ENCODE data around the gene NTM. TPM values are rescaled to one million over a fixed set of nuclear protein-coding genes. Genes with fewer than 3 reads are reported as not detected.
"Not testable (repeated sequence)": the region's sequence is repeated elsewhere in the genome, so short reads cannot be mapped to it uniquely, and the experiment has no call there.

Gene NTM
- total RNA-seq, 1 experiment from 2014 or later, result 0.73 TPM

DNA sequence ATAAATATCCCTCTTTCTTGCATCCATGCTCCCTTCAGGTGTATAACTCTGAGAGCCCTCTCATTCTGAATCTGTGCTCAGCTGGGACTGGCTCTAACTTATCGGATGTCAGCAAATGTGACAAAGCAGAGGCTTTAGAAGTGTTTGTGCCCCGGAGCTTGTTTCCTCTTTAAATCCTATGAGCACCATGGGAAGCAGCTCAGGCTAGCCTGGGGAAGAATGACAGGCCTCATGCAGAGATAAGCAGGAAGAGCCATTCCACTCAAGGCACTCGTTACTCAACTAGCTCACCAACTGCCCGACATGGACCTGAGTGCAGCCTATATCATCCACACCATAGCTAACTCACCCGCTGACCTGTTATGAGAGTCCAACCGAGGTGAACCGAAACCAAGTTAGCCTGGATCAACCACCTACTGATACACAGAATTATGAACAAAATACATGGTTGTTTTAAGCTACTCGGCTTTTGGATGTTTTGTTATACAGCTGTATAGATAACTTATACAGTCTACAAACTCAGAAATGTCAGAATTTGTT, 990.7 kb downstream of the NTM start:
- intact Hi-C loops (cut with micrococcal nuclease; ENCODE audit: unreplicated experiment), result no loop called here
- TF ChIP-seq, protein P1, sequence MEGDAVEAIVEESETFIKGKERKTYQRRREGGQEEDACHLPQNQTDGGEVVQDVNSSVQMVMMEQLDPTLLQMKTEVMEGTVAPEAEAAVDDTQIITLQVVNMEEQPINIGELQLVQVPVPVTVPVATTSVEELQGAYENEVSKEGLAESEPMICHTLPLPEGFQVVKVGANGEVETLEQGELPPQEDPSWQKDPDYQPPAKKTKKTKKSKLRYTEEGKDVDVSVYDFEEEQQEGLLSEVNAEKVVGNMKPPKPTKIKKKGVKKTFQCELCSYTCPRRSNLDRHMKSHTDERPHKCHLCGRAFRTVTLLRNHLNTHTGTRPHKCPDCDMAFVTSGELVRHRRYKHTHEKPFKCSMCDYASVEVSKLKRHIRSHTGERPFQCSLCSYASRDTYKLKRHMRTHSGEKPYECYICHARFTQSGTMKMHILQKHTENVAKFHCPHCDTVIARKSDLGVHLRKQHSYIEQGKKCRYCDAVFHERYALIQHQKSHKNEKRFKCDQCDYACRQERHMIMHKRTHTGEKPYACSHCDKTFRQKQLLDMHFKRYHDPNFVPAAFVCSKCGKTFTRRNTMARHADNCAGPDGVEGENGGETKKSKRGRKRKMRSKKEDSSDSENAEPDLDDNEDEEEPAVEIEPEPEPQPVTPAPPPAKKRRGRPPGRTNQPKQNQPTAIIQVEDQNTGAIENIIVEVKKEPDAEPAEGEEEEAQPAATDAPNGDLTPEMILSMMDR (IDR thresholded peaks at IDR 0.05; ENCODE audit: insufficient read depth in 1 of 2, low read depth in 1 of 2, low read length in 1 of 2, severe bottlenecking in 1 of 2, unreplicated experiment in 1 of 2), result no peak
- no peak overlapping the region for H3K4me3 ChIP-seq (ENCODE audit: low read depth, low read length)
- ChIA-PET POLR2A (no interaction called here), CTCF (no interaction called here)
- H3K27me3 ChIP-seq (replicated peaks; ENCODE audit: control insufficient read depth, insufficient read depth, low read length), result no peaks in the 10 kb centered on the region
- H3K27me3 Mint-ChIP-seq (ENCODE audit: insufficient read depth, unreplicated experiment), result peaks cover 14% of the 10 kb centered on the region
- H3K36me3 ChIP-seq (ENCODE audit: control insufficient read depth, insufficient read depth, low read length), result no peaks in the 10 kb centered on the region
- H3K36me3 Mint-ChIP-seq (ENCODE audit: insufficient read depth, unreplicated experiment), result no peaks in the 10 kb centered on the region
- no peaks in the 10 kb centered on the region for H3K4me1 ChIP-seq
- no peak for DNase-seq
- H3K4me1 Mint-ChIP-seq (ENCODE audit: low read depth, unreplicated experiment), result no peaks in the 10 kb centered on the region
- H3K27ac Mint-ChIP-seq (ENCODE audit: unreplicated experiment), result no peak overlapping the region
- peaks cover 5% of the 10 kb centered on the region; the same call in 1 of the 2 replicates for H3K9me3 ChIP-seq
- BruUV-seq (replicated peaks), result no TSS peak
- H3K9me3 Mint-ChIP-seq (ENCODE audit: unreplicated experiment), result peaks cover 7% of the 10 kb centered on the region
- H3K4me3 Mint-ChIP-seq (ENCODE audit: unreplicated experiment), result no peak overlapping the region

DNA sequence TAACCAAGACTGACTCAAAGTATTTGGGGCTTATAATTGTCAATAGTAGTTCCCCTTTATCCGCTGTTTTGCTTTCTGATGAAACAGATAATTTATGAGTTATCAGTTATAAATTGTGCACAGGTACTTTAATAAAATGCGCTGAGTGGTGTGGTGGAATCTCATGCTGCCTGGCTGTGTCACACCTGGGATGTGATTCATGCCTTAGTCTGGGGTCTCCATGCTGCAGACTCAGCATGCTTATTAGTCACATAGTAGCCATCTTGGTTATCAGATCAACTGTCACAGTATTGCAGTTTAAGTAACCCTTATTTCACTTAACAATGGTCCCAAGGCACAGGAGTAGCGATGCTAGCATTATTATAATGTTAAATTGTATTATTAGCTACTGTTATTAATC, 995.2 kb downstream of the NTM start:
- no peak overlapping the region for H3K27ac Mint-ChIP-seq (ENCODE audit: unreplicated experiment)
- intact Hi-C loops (cut with micrococcal nuclease; ENCODE audit: unreplicated experiment), result no loop called here
- Histone ChIP-seq H3K27me3 (replicated peaks; ENCODE audit: control insufficient read depth, insufficient read depth, low read length) (no peaks in the 10 kb centered on the region), H3K4me3 (ENCODE audit: low read depth, low read length) (no peak overlapping the region), H3K4me1 (no peaks in the 10 kb centered on the region), H3K9me3 (peaks cover 5% of the 10 kb centered on the region; the same call in 1 of the 2 replicates), H3K36me3 (ENCODE audit: control insufficient read depth, insufficient read depth, low read length) (no peaks in the 10 kb centered on the region)
- no TSS peak for BruUV-seq (replicated peaks)
- peaks cover 7% of the 10 kb centered on the region for H3K9me3 Mint-ChIP-seq (ENCODE audit: unreplicated experiment)
- no peak overlapping the region for H3K4me3 Mint-ChIP-seq (ENCODE audit: unreplicated experiment)
- peaks cover 6% of the 10 kb centered on the region for H3K27me3 Mint-ChIP-seq (ENCODE audit: insufficient read depth, unreplicated experiment)
- H3K36me3 Mint-ChIP-seq (ENCODE audit: insufficient read depth, unreplicated experiment), result no peaks in the 10 kb centered on the region
- ChIA-PET POLR2A (no interaction called here), CTCF (no interaction called here)
- TF ChIP-seq, protein P1 (IDR thresholded peaks at IDR 0.05; ENCODE audit: insufficient read depth in 1 of 2, low read depth in 1 of 2, low read length in 1 of 2, severe bottlenecking in 1 of 2, unreplicated experiment in 1 of 2), result no peak
- DNase-seq, result no peak
- H3K4me1 Mint-ChIP-seq (ENCODE audit: low read depth, unreplicated experiment), result no peaks in the 10 kb centered on the region

DNA sequence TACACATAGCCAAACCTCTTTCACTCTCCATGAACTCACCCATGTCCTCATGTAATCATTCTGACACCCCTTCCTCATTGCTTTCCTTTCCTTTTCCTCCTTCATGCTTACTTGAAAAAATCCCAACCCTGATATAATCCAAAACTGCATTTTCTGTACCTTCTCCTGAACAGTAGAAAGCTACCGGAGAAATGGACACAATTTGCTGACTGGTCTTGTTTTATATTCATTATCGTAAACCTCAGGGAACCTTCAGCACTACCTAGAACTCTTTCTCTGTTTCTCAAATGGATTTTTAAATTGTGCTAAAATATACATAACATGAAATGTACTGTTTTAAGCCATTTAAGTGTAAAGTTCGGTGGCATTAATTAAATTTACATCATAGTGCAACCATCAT, 996.9 kb downstream of the NTM start:
- Mint-ChIP-seq H3K4me3 (ENCODE audit: unreplicated experiment) (no peak overlapping the region), H3K27ac (ENCODE audit: unreplicated experiment) (no peak overlapping the region), H3K4me1 (ENCODE audit: low read depth, unreplicated experiment) (no peaks in the 10 kb centered on the region), H3K27me3 (ENCODE audit: insufficient read depth, unreplicated experiment) (peaks cover 9% of the 10 kb centered on the region), H3K9me3 (ENCODE audit: unreplicated experiment) (peaks cover 7% of the 10 kb centered on the region), H3K36me3 (ENCODE audit: insufficient read depth, unreplicated experiment) (no peaks in the 10 kb centered on the region)
- DNase-seq, result no peak
- no TSS peak for BruUV-seq (replicated peaks)
- ChIA-PET CTCF (no interaction called here), POLR2A (no interaction called here)
- no peak overlapping the region for H3K4me3 ChIP-seq (ENCODE audit: low read depth, low read length)
- TF ChIP-seq, protein P1 (IDR thresholded peaks at IDR 0.05; ENCODE audit: insufficient read depth in 1 of 2, low read depth in 1 of 2, low read length in 1 of 2, severe bottlenecking in 1 of 2, unreplicated experiment in 1 of 2), result no peak
- intact Hi-C loops (cut with micrococcal nuclease; ENCODE audit: unreplicated experiment), result no loop called here
- no peaks in the 10 kb centered on the region for H3K36me3 ChIP-seq (ENCODE audit: control insufficient read depth, insufficient read depth, low read length)
- H3K9me3 ChIP-seq, result no peaks in the 10 kb centered on the region; the same call in 1 of the 2 replicates
- H3K4me1 ChIP-seq, result no peaks in the 10 kb centered on the region
- H3K27me3 ChIP-seq (replicated peaks; ENCODE audit: control insufficient read depth, insufficient read depth, low read length), result no peaks in the 10 kb centered on the region

DNA sequence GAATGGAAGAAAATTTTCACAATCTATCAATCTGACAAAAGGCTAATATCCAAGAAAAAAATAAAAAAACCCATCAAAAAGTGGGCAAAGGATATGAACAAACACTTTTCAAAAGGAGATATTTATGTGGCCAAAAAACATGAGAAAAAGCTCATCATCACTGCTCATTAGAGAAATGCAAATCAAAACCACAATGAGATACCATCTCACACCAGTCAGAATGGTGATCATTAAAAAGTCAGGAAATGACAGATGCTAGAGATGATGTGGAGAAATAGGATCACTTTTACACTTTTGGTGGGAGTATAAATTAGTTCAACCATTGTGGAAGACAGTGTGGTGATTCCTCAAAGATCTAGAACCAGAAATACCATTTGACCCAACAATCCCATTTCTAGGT, 999.7 kb downstream of the NTM start:
- H3K27ac Mint-ChIP-seq (ENCODE audit: unreplicated experiment); DNase-seq; H3K4me1 ChIP-seq; POLR2A ChIA-PET; H3K27me3 Mint-ChIP-seq (ENCODE audit: insufficient read depth, unreplicated experiment); CTCF ChIA-PET; H3K9me3 ChIP-seq; H3K4me3 ChIP-seq (ENCODE audit: low read depth, low read length); H3K9me3 Mint-ChIP-seq (ENCODE audit: unreplicated experiment); H3K36me3 ChIP-seq (ENCODE audit: control insufficient read depth, insufficient read depth, low read length); H3K27me3 ChIP-seq (replicated peaks; ENCODE audit: control insufficient read depth, insufficient read depth, low read length); BruUV-seq (replicated peaks); H3K4me3 Mint-ChIP-seq (ENCODE audit: unreplicated experiment); intact Hi-C loops (cut with micrococcal nuclease; ENCODE audit: unreplicated experiment); H3K4me1 Mint-ChIP-seq (ENCODE audit: low read depth, unreplicated experiment); H3K36me3 Mint-ChIP-seq (ENCODE audit: insufficient read depth, unreplicated experiment): not testable (repeated sequence)

Measured in Caco-2 (cell line).